Testis (tissue), 3 donors: ENCODE data around the gene ZMIZ1. TPM values are rescaled to one million over a fixed set of nuclear protein-coding genes. Genes with fewer than 3 reads are reported as not detected.

ENCODE experiments used
- DNase-seq: peaks from one replicate; pipeline ENCODE4 v3.0.0-alpha.2; 2019
- H3K27ac ChIP-seq, 2 donors: fragments of 200-600 bp; sonication (generic); one replicate each; pipeline ENCODE4 v1.5.1; 2019
- H3K27me3 ChIP-seq: fragments of 200-600 bp; sonication (generic); one replicate; pipeline ENCODE4 v1.5.1; 2019
- H3K36me3 ChIP-seq: fragments of 200-600 bp; sonication (generic); one replicate; pipeline ENCODE4 v1.5.1; 2017; ENCODE audit warnings: low read depth; ENCODE audit errors: missing control alignments
- H3K4me1 ChIP-seq: fragments of 200-600 bp; sonication (generic); one replicate; pipeline ENCODE4 v1.5.1; 2019
- H3K4me3 ChIP-seq, 2 donors: fragments of 200-600 bp; sonication (generic); one replicate each; pipeline ENCODE4 v1.5.1; 2017 to 2019
- H3K9me3 ChIP-seq: fragments of 200-600 bp; sonication (generic); one replicate; pipeline ENCODE4 v1.5.1; 2017
- CTCF ChIP-seq, 3 experiments: fragments of 450-650 bp in 2 of 3; fragments of 200-600 bp in 1 of 3; sonication (generic) in 1 of 3; IDR thresholded peaks; one replicate each; pipeline ENCODE4 v1.5.1; 2016 to 2019; ENCODE audit warnings: antibody characterized with exemption in 3 of 3, mild to moderate bottlenecking in 2 of 3, moderate library complexity in 1 of 3
- POLR2A ChIP-seq: fragments of 450-650 bp; IDR thresholded peaks from one replicate; pipeline ENCODE4 v1.6.1; 2017; ENCODE audit warnings: antibody characterized with exemption, mild to moderate bottlenecking, moderate library complexity
- WGBS, 2 donors: methylation state at CpG; one replicate each; pipeline ENCODE4 v1.1.5; 2018; 5-methylcytosine and 5-hydroxymethylcytosine counted together
- intact Hi-C: fragments of 100-400 bp; cut with DNase I; formaldehyde crosslinking; loops from one replicate; pipeline ENCODE4 v1.15.1; 2023; ENCODE audit warnings: low total_unique reads
- polyA plus RNA-seq: library from polyadenylated mRNA; stranded (reverse); fragments of 350-450 nt; fragmentation: Illumina TruSeq; extraction: RNeasy Lipid Tissue Mini Kit (QIAGEN cat#74804); gene quantifications from one replicate; pipeline ENCODE4 v1.2.3, GENCODE V29; 2014; ENCODE audit warnings: low read depth, low replicate concordance; ENCODE audit not compliant: insufficient read depth
- total RNA-seq, 2 donors: library from RNA; depleted of rRNA; stranded (reverse); fragments of >200 nt; gene quantifications; one replicate each; pipeline ENCODE4 v1.2.3, GENCODE V29; 2016

ZMIZ1 gene
- total and polyA plus RNA-seq, 3 donors from 2014 or later: 15.2 to 22.0 (median 18.8) TPM

GRCh38 chr10:79116368-79116767, 47.6 kb downstream of the ZMIZ1 start:
- Histone ChIP-seq H3K36me3 (no peaks in the 10 kb centered on the region), H3K4me1 (peaks cover 29% of the 10 kb centered on the region)
- 93 to 95% methylated on average over 4 of the region's 4 CpGs for WGBS, 2 donors

GRCh38 chr10:79116801-79117723, 48.3 kb downstream of the ZMIZ1 start:
- 73 to 75% methylated on average over 12 of the region's 12 CpGs for WGBS, 2 donors
- TF ChIP-seq CTCF (IDR thresholded peaks at IDR 0.05): no peak
- TF ChIP-seq POLR2A: no peak
- Histone ChIP-seq H3K36me3 (no peaks in the 10 kb centered on the region), H3K4me1 (peaks cover 27% of the 10 kb centered on the region), H3K9me3 (no peaks in the 10 kb centered on the region), H3K27ac (no peak overlapping the region), H3K27me3 (no peaks in the 10 kb centered on the region), H3K4me3 (no peak overlapping the region)
- peak; percentile 45 for DNase-seq
- intact Hi-C loops: no loop called here

More at GRCh38 chr10:79116368-79116767, 47.6 kb downstream of the ZMIZ1 start:
- TF ChIP-seq CTCF (IDR thresholded peaks at IDR 0.05) (no peak), POLR2A (no peak)
- intact Hi-C loops: no loop called here
- Histone ChIP-seq H3K27me3 (no peaks in the 10 kb centered on the region), H3K27ac (no peak overlapping the region), H3K4me3 (no peak overlapping the region), H3K9me3 (no peaks in the 10 kb centered on the region)
- DNase-seq: no peak

DNA sequence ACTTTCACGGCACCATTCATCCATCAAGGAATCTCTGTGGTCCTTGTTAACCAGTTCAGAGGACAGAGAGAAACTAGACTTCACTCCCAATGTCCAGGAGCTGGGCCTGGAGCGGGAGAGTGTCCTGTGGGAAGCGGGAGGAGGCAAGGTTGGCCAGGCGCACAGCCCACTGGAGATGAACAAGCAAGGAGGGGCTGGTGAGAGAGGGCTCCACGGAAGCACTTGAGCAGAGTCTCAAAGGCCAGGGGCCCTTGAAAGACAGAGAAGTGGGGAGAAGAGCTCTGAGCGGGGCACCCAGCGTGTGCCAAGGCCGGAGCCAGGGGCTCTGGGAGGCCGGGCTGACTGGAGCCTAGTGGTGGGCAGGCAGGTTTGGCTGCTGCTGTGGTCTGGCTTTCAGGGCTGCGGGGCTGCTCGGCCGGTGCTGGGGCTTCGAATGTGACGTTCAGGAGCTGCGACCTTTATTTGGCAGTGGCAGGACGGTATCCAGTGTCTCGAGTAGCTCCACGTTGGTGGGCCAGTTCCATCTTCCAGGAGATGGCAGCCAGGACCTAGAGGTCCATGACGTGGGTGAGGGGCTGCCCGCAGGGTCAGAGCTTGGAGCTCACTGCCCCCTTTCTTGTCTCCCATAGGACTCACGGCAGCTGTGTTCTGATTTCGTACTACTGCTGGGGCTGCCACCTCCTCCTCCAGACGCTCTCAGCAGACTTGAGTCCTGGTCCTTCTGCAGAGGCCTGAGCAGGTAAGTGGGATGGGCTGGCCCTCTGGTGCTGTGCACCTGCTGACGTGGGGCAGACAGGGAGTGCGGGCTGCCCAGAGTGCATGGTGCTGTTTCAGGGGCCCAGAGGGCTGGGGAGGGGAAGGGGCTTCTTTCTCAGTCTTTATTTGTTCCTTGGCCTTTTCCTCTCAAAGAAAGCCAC, 49.8 kb downstream of the ZMIZ1 start:
- TF ChIP-seq CTCF (IDR thresholded peaks at IDR 0.05) (no peak), POLR2A (no peak)
- no peak overlapping the region for H3K4me3 ChIP-seq
- no peaks in the 10 kb centered on the region for H3K9me3 ChIP-seq
- H3K4me1 ChIP-seq: peaks cover 12% of the 10 kb centered on the region
- no peak overlapping the region for H3K27ac ChIP-seq
- intact Hi-C loops: no loop called here
- 92 to 94% methylated on average over 14 to 25 of the region's 25 CpGs for WGBS, 2 donors
- H3K36me3 ChIP-seq: no peaks in the 10 kb centered on the region
- H3K27me3 ChIP-seq: no peaks in the 10 kb centered on the region
- DNase-seq: no peak

- no peaks in the 10 kb centered on the region for H3K36me3 ChIP-seq
- no peaks in the 10 kb centered on the region for H3K27me3 ChIP-seq
- peaks cover 8% of the 10 kb centered on the region for H3K4me1 ChIP-seq
- H3K27ac ChIP-seq: no peak overlapping the region
- H3K9me3 ChIP-seq: no peaks in the 10 kb centered on the region
- DNase-seq: no peak
- intact Hi-C loops: no loop called here
- TF ChIP-seq POLR2A (no peak), CTCF (IDR thresholded peaks at IDR 0.05) (no peak)
- 89 to 94% methylated on average over 3 to 5 of the region's 5 CpGs for WGBS, 2 donors
- no peak overlapping the region for H3K4me3 ChIP-seq
These were observed 50.5 kb downstream of the ZMIZ1 start for GRCh38 chr10:79119306-79119705.
